ENCODE data around the gene PKNOX2. TPM values are rescaled to one million over a fixed set of nuclear protein-coding genes. Genes with fewer than 3 reads are reported as not detected.

PKNOX2 gene
- polyA plus RNA-seq, 2 of the 4 experiments (the other 2 are of a cell fraction) = not detected

- TF ChIP-seq FOSL2 (IDR thresholded peaks at IDR 0.05) = no peak
- TF ChIP-seq FOSL2 (CRISPR knock-in tag; IDR thresholded peaks at IDR 0.05) = no peak
- no peak for TF ChIP-seq POLR2A (IDR thresholded peaks at IDR 0.05; ENCODE audit: low read length)
- no peak for TF ChIP-seq REST (IDR thresholded peaks at IDR 0.05)
- TF ChIP-seq MAFK (IDR thresholded peaks at IDR 0.05; ENCODE audit: partially characterized antibody) = no peak
- no peak for TF ChIP-seq NPAS2 (CRISPR knock-in tag; IDR thresholded peaks at IDR 0.05; ENCODE audit: borderline replicate concordance)
- TF ChIP-seq KDM1A (IDR thresholded peaks at IDR 0.05; ENCODE audit: low read depth) = no peak
- no peaks in the 10 kb centered on the region for H3K4me1 ChIP-seq
- CTCF ChIA-PET = interaction anchor here (2.1 kb wide), 1 partner anchor 27 kb away, joined by 5 read pairs; no protein-coding TSS in a partner anchor
- no peak overlapping the region for H3K27ac ChIP-seq
- no peaks in the 10 kb centered on the region for H3K9me3 ChIP-seq
- H3K4me3 ChIP-seq = no peak overlapping the region
- FAIRE-seq (no peak), ATAC-seq (no peak), DNase-seq (ENCODE audit: low read depth in 1 of 2, low spot score in 1 of 2) (no peak)
- WGBS (ENCODE audit: missing lambda C conversion rate) = 58% methylated on average over 8 of the region's 14 CpGs
- POLR2A ChIA-PET = no interaction called here
- H3K4me2 ChIP-seq = no peak overlapping the region
Measured at GRCh38 chr11:125372088-125372487, 207.5 kb downstream of the PKNOX2 start.

GRCh38 chr11:125372911-125373310, 208.4 kb downstream of the PKNOX2 start:
- H3K4me1 ChIP-seq = no peaks in the 10 kb centered on the region
- CTCF ChIA-PET = interaction anchor here (2.1 to 2.5 kb wide), 2 partner anchors 28 to 31 kb away, joined by 5 to 10 read pairs; no protein-coding TSS in a partner anchor
- H3K4me3 ChIP-seq = no peak overlapping the region
- no peak for DNase-seq (ENCODE audit: low read depth in 1 of 2, low spot score in 1 of 2)
- TF ChIP-seq BCL3 (IDR thresholded peaks at IDR 0.05) = no peak
- no peak for TF ChIP-seq GATA3 (IDR thresholded peaks at IDR 0.05; ENCODE audit: borderline replicate concordance)
- TF ChIP-seq CHD4 (IDR thresholded peaks at IDR 0.05; ENCODE audit: borderline replicate concordance) = no peak
- TF ChIP-seq RCOR1 (IDR thresholded peaks at IDR 0.05; ENCODE audit: low read depth, low read length) = no peak
- no peak for TF ChIP-seq MAFK (IDR thresholded peaks at IDR 0.05; ENCODE audit: partially characterized antibody)
- no peak for TF ChIP-seq EHF (CRISPR knock-in tag; IDR thresholded peaks at IDR 0.05)
- no peak for TF ChIP-seq MAZ (IDR thresholded peaks at IDR 0.05; ENCODE audit: borderline replicate concordance, low read depth, low read length)
- TF ChIP-seq SREBF2 (IDR thresholded peaks at IDR 0.05) = no peak
- TF ChIP-seq ATOH8 (CRISPR knock-in tag; IDR thresholded peaks at IDR 0.05; ENCODE audit: low read depth) = no peak
- no peak for TF ChIP-seq MYC (IDR thresholded peaks at IDR 0.05; ENCODE audit: borderline replicate concordance, low read length)
- TF ChIP-seq PBX3 (IDR thresholded peaks at IDR 0.05) = no peak
- TF ChIP-seq REST (IDR thresholded peaks at IDR 0.05) = no peak
- TF ChIP-seq FOSB (CRISPR knock-in tag; IDR thresholded peaks at IDR 0.05) = no peak
- TF ChIP-seq CEBPB (IDR thresholded peaks at IDR 0.05) = no peak
- TF ChIP-seq HDAC2 (IDR thresholded peaks at IDR 0.05) = no peak
- no peak for TF ChIP-seq CTCF (IDR thresholded peaks at IDR 0.05)
- H3K4me2 ChIP-seq = no peak overlapping the region
- no peak for FAIRE-seq
- H3K9me3 ChIP-seq = no peaks in the 10 kb centered on the region
- no peak overlapping the region for H3K27ac ChIP-seq
- 0% methylated on average over 3 of the region's 3 CpGs for WGBS (ENCODE audit: missing lambda C conversion rate)
- no peak for ATAC-seq
- POLR2A ChIA-PET = no interaction called here

All from A549 (cell line).